Gastroesophageal sphincter (tissue), 3 donors: ENCODE data around the gene ZNF746.

ENCODE experiments used
- CTCF ChIP-seq, 4 experiments: fragments of 200-600 bp in 2 of 4; fragments of 450-650 bp in 2 of 4; sonication (generic) in 1 of 4; IDR thresholded peaks; one replicate each; pipeline ENCODE4 v1.5.1; 2017 to 2019; ENCODE audit warnings: antibody characterized with exemption in 4 of 4, mild to moderate bottlenecking in 2 of 4, moderate library complexity in 2 of 4
- POLR2AphosphoS5 ChIP-seq: sonication (generic); formaldehyde crosslinking; IDR thresholded peaks from one replicate; pipeline ENCODE4 v1.6.1; 2017; ENCODE audit warnings: antibody characterized with exemption

- no peak for TF ChIP-seq CTCF (IDR thresholded peaks at IDR 0.05)
- no peak for TF ChIP-seq POLR2AphosphoS5
These were observed 18.9 kb downstream of the ZNF746 start for GRCh38 chr7:149478754-149479153.
